Stimulated activated CD8-positive, alpha-beta memory T cell treated with anti-CD3 and anti-CD28 coated beads, Interleukin-7, amount 100 ng/mL, for 48 hours (primary cell): ENCODE data around the gene VGLL3.
"Not testable (repeated sequence)": the region's sequence is repeated elsewhere in the genome, so short reads cannot be mapped to it uniquely, and the experiment has no call there.

Source experiments
- DNase-seq, 2 donors: peaks; one replicate each; pipeline ENCODE4 v3.0.0-alpha.2; 2020; ENCODE audit warnings: low read depth in 1 of 2; ENCODE audit errors: extremely low read depth in 1 of 2

Gene VGLL3

GRCh38 chr3:86990012-86990733 is 776 bp downstream of the VGLL3 start:
- DNase-seq, result no peak

- DNase-seq, result no peak
These were observed 1.3 kb downstream of the VGLL3 start for GRCh38 chr3:86989611-86990010.

GRCh38 chr3:86989006-86989405 is 1.9 kb downstream of the VGLL3 start:
- no peak for DNase-seq

GRCh38 chr3:86988235-86988634 is 2.7 kb downstream of the VGLL3 start:
- no peak for DNase-seq

GRCh38 chr3:86987421-86987715 is 3.6 kb downstream of the VGLL3 start:
- DNase-seq, result no peak

GRCh38 chr3:86986671-86987420 is 4.1 kb downstream of the VGLL3 start:
- DNase-seq, result no peak

- DNase-seq, result no peak
These were observed 5.6 kb downstream of the VGLL3 start for GRCh38 chr3:86985181-86985826.

GRCh38 chr3:86984271-86984670 is 6.7 kb downstream of the VGLL3 start:
- no peak for DNase-seq

- no peak for DNase-seq
These were observed 8.1 kb downstream of the VGLL3 start for GRCh38 chr3:86982883-86983282.

- no peak for DNase-seq
These were observed 12.8 kb downstream of the VGLL3 start for GRCh38 chr3:86978111-86978551.

GRCh38 chr3:86976219-86976618 is 14.7 kb downstream of the VGLL3 start:
- no peak for DNase-seq

- DNase-seq, result not testable (repeated sequence)
These were observed 16.8 kb downstream of the VGLL3 start for GRCh38 chr3:86974177-86974576.

- DNase-seq, result no peak
These were observed 17.5 kb downstream of the VGLL3 start for GRCh38 chr3:86973440-86973839.

- DNase-seq, result peak in 1 of 2 donors; percentile 2
These were observed 21.3 kb downstream of the VGLL3 start for GRCh38 chr3:86969500-86970189.

- no peak for DNase-seq
These were observed 22.6 kb downstream of the VGLL3 start for GRCh38 chr3:86968244-86968932.

- no peak for DNase-seq
These were observed 23.9 kb downstream of the VGLL3 start for GRCh38 chr3:86967062-86967461.

GRCh38 chr3:86965166-86965565 is 25.8 kb downstream of the VGLL3 start:
- DNase-seq, result no peak

GRCh38 chr3:86963611-86964010 is 27.3 kb downstream of the VGLL3 start:
- no peak for DNase-seq

GRCh38 chr3:86961297-86961696 is 29.7 kb downstream of the VGLL3 start:
- no peak for DNase-seq

- DNase-seq, result no peak
These were observed 30.4 kb downstream of the VGLL3 start for GRCh38 chr3:86960550-86960949.

GRCh38 chr3:86958534-86958933 is 32.4 kb downstream of the VGLL3 start:
- DNase-seq, result no peak
